Psoas muscle (tissue), 8 donors: Measurements from ENCODE around the gene PLPPR1. TPM values are rescaled to one million over a fixed set of nuclear protein-coding genes. Genes with fewer than 3 reads are reported as not detected.

Experiments
- ATAC-seq, 4 donors: fragments of 200-7000 bp; cut with Tn5 transposase; one replicate each; pipeline ENCODE4 v1.9.1; 2020; ENCODE audit warnings: moderate library complexity in 3 of 4, mild to moderate bottlenecking in 2 of 4
- DNase-seq, 2 donors: peaks; one replicate each; pipeline ENCODE4 v3.0.0-alpha.2; 2020
- H3K27ac ChIP-seq: fragments of 200-600 bp; one replicate; pipeline ENCODE4 v1.8.0; 2022
- H3K27me3 ChIP-seq, 3 donors: fragments of 200-600 bp in 1 of 3; one replicate each; pipeline versions ENCODE4 v1.6.1 to v1.8.0; 2013 to 2022; ENCODE audit warnings: low read length in 2 of 3, mild to moderate bottlenecking in 2 of 3, moderate library complexity in 1 of 3; ENCODE audit not compliant: insufficient read depth in 3 of 3
- H3K36me3 ChIP-seq, 2 donors: fragments of 200-600 bp in 1 of 2; one replicate each; pipeline versions ENCODE4 v1.6.1 to v1.8.0; 2013 to 2022; ENCODE audit warnings: low read depth in 1 of 2, mild to moderate bottlenecking in 1 of 2, moderate library complexity in 1 of 2; ENCODE audit not compliant: insufficient read depth in 1 of 2
- H3K4me1 ChIP-seq: fragments of 200-600 bp; one replicate; pipeline ENCODE4 v1.8.0; 2022
- H3K4me3 ChIP-seq: fragments of 200-600 bp; one replicate; pipeline ENCODE4 v1.8.0; 2022; ENCODE audit warnings: mild to moderate bottlenecking
- H3K9me3 ChIP-seq: fragments of 200-600 bp; one replicate; pipeline ENCODE4 v1.8.0; 2022
- WGBS, 3 donors: extraction: QIAGEN DNeasy Blood & Tissue Kit; methylation state at CpG; one replicate each; pipeline versions ENCODE4 v1.1.6 to v1.1.7; 2013; 5-methylcytosine and 5-hydroxymethylcytosine counted together
- intact Hi-C, 2 donors: fragments of 100-400 bp; cut with DNase I; formaldehyde crosslinking; loops; one replicate each; pipeline versions ENCODE4 v1.11.0 to v1.14.2; 2022
- polyA plus RNA-seq, 3 donors: library from polyadenylated mRNA; stranded (reverse); fragments of 200-250 nt; gene quantifications; one replicate each; pipeline ENCODE4 v1.2.3, GENCODE V29; 2013
- total RNA-seq, 4 donors: library from RNA; stranded (reverse); fragmentation: NEBNext Ultra II Directional in 2 of 4; extraction: Animal tissue kit (Norgen Biotek cat#: 25700) in 2 of 4; gene quantifications; one replicate each; pipeline versions ENCODE4 v1.2.1 to v1.2.4, GENCODE V29; 2021 to 2023
- TF ChIP-seq, protein P1 (sequence below): fragments of 200-600 bp; IDR thresholded peaks from one replicate; pipeline ENCODE4 v1.8.0; 2022; ENCODE audit warnings: antibody characterized with exemption
- donor health status: healthy with polysubstance abuse.
- donor health status: DM: no; HTN: no; CAD: no; lungs with moderate emphysema.
- donor health status: Bipolar disorder and iron deficiency.
- donor health status: healthy.
- donor health status: DM: yes; HTN: yes; CAD: no.
- donor health status: DM: no; HTN: no; CAD: no.
- donor health status: DM: no; HTN: no; CAD: no.
- donor health status: DM: yes; HTN: yes; CAD: no.

PLPPR1 gene
- total and polyA plus RNA-seq, 7 donors, result 0.03 to 0.11 TPM; not detected in 5

DNA sequence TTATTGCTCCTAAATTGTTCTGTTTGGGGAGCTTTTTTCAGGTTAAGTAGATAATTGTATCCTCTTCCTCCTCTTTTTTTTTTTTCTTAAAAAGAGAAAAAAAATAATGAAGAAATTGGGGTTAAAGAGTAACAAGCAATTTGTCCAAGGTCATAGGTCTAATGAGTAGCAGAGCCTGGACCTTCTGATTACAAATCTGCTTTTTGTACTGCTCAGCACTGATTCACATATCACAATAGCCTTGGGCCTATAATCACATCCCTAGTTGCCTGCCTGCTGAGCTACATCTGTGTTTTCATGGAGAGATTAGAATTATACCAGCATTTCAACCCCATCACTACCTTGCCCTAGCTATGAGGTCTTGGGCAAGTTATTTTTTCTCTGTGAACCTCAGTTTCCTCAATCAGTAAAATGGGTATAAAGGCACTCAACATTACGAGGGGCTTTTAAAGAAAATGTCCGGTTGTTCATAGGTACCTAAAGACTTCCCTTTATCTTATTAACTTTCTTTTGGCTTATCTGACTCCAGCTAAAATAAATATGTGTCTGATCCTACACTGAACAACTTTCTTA lies 204.0 kb downstream of the PLPPR1 start:
- TF ChIP-seq, protein P1, sequence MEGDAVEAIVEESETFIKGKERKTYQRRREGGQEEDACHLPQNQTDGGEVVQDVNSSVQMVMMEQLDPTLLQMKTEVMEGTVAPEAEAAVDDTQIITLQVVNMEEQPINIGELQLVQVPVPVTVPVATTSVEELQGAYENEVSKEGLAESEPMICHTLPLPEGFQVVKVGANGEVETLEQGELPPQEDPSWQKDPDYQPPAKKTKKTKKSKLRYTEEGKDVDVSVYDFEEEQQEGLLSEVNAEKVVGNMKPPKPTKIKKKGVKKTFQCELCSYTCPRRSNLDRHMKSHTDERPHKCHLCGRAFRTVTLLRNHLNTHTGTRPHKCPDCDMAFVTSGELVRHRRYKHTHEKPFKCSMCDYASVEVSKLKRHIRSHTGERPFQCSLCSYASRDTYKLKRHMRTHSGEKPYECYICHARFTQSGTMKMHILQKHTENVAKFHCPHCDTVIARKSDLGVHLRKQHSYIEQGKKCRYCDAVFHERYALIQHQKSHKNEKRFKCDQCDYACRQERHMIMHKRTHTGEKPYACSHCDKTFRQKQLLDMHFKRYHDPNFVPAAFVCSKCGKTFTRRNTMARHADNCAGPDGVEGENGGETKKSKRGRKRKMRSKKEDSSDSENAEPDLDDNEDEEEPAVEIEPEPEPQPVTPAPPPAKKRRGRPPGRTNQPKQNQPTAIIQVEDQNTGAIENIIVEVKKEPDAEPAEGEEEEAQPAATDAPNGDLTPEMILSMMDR, result no peak
- DNase-seq, result no peak
- no peaks in the 10 kb centered on the region for H3K9me3 ChIP-seq
- no peak for ATAC-seq
- H3K27me3 ChIP-seq, result no peaks in the 10 kb centered on the region
- 97% methylated on average over 2 of the region's 2 CpGs for WGBS, 3 donors
- H3K36me3 ChIP-seq, result no peaks in the 10 kb centered on the region
- no peaks in the 10 kb centered on the region for H3K4me1 ChIP-seq
- intact Hi-C loops, result loop anchor here in 1 of 2 donors (10.0 kb wide), 2 partner anchors 58 to 528 kb away; no protein-coding TSS in a partner anchor
- H3K4me3 ChIP-seq, result no peak overlapping the region
- no peak overlapping the region for H3K27ac ChIP-seq

DNA sequence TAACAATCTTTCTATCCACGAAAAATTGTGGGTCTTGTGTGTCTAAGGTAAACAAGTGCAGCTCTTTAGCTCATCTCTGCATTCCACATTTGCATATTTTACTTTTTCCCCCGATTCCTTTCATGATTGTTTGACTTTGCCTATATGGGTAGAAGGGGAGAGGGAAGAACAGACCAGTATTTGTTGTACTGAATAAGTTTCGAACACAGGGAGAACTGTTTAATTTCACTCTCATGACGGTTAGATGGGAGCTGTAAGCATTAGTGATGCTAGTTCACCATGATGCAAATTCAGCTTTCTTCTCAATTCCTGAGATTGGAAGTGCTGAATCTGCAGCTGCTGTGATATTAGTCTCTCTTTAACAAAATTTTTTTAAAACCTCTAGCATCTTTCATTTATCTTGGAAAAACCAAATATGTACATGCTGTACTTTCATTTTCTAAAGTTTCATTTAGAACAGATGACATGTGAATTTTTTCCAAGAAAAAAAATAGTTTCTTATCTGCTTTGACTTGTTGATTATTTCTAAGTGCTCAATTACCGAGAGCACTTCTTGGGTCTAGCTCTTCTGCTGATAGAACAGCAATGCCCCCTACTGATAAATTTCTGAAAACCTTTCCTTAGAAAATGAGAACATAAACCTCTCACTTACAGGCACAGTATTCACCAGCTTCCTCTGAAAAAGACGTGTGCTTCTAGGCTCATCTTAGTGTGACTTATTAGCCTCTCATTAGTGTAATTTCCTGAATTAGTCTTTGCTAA lies 206.8 kb downstream of the PLPPR1 start:
- no peak for DNase-seq

DNA sequence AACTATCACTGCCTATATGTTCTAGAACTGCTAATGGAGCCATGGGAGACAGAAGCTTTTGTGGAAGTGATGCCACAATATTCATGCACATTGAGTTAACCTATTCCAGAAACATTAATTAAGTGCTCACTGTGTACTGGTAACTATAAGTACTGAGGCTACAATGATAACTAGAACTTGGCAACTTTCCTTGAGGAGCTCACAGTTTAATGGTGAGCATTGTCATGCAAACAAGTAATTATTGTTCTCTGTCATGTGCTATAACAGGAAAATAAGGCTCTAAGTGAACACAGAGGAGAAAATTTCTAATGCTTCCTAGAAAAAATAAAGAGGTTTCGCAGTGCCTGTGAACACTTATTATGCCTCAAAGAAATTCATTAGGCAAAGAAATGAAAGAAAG lies 214.1 kb downstream of the PLPPR1 start:
- Histone ChIP-seq H3K27me3 (no peaks in the 10 kb centered on the region), H3K9me3 (no peaks in the 10 kb centered on the region), H3K4me3 (no peak overlapping the region), H3K4me1 (no peaks in the 10 kb centered on the region), H3K27ac (no peak overlapping the region), H3K36me3 (no peaks in the 10 kb centered on the region)
- TF ChIP-seq, protein P1, result no peak
- no peak for ATAC-seq
- WGBS, 3 donors, result 87 to 95% (median 89%) methylated on average over 1 of the region's 1 CpG
- no peak for DNase-seq
- intact Hi-C loops, result no loop called here

More for the DNA sequence above, 206.8 kb downstream of the PLPPR1 start:
- no peaks in the 10 kb centered on the region for H3K4me1 ChIP-seq
- 37 to 43% (median 43%) methylated on average over 6 of the region's 6 CpGs for WGBS, 3 donors
- no peaks in the 10 kb centered on the region for H3K36me3 ChIP-seq
- intact Hi-C loops, result loop anchor here in 1 of 2 donors (10.0 kb wide), 2 partner anchors 60 to 530 kb away; no protein-coding TSS in a partner anchor
- no peak overlapping the region for H3K4me3 ChIP-seq
- H3K27ac ChIP-seq, result no peak overlapping the region
- H3K27me3 ChIP-seq, result no peaks in the 10 kb centered on the region
- no peaks in the 10 kb centered on the region for H3K9me3 ChIP-seq
- no peak for ATAC-seq
- TF ChIP-seq, protein P1, result peak; percentile 34

DNA sequence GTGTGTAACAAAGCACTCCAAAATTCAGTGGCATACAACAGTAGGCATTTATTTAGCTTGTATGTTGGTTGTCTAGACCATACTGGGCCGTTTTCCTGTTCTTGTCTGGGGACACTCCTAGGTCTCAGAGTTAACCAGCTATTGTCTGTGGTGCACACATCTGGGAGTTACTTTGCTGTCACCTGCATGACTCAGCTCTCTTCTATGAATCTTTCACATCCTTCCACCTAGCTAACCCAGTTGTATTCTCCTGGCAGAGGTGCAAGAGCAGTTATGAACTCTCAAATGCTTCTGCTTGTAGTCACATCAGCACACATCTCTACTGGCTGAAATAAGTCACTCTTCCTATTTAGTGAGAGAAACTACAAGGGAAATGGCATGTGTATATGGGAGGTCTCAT lies 218.2 kb downstream of the PLPPR1 start:
- DNase-seq, result no peak
- Histone ChIP-seq H3K4me3 (no peak overlapping the region), H3K4me1 (no peaks in the 10 kb centered on the region), H3K36me3 (no peaks in the 10 kb centered on the region), H3K27ac (no peak overlapping the region), H3K27me3 (no peaks in the 10 kb centered on the region), H3K9me3 (no peaks in the 10 kb centered on the region)
- TF ChIP-seq, protein P1, result no peak
- WGBS, 3 donors, result 45 to 57% (median 46%) methylated on average over 1 of the region's 1 CpG
- ATAC-seq, result no peak
- intact Hi-C loops, result no loop called here
